ENCODE measurements around the gene NANOGP8. TPM values are rescaled to one million over a fixed set of nuclear protein-coding genes. Genes with fewer than 3 reads are reported as not detected.

Gene NANOGP8
- total RNA-seq, 2 donors from 2014 or later, result 1.6 TPM; not detected in 1

DNA sequence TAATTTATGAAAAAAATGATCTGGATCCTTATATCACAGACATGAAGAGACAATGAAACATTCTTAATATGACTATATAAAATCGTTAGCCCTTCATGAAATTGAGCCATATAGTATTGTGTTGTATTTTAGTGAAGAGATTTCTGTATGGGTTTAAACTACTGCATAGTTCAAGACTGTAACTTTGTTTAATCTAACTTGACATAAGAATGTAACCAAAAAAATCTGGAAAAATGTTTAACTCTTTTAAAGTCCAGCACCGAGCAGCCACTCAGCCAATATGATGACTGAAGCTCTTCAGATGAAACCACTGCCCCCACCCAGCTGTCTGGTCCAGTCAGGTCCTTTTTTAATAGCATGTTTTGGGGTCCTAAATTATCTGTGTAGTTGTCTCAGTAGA lies 4.9 kb downstream of the NANOGP8 start:
- no peak overlapping the region for H3K27ac ChIP-seq
- H3K9me3 ChIP-seq, result no peaks in the 10 kb centered on the region
- H3K4me1 ChIP-seq, result no peaks in the 10 kb centered on the region
- TF ChIP-seq, protein P1, sequence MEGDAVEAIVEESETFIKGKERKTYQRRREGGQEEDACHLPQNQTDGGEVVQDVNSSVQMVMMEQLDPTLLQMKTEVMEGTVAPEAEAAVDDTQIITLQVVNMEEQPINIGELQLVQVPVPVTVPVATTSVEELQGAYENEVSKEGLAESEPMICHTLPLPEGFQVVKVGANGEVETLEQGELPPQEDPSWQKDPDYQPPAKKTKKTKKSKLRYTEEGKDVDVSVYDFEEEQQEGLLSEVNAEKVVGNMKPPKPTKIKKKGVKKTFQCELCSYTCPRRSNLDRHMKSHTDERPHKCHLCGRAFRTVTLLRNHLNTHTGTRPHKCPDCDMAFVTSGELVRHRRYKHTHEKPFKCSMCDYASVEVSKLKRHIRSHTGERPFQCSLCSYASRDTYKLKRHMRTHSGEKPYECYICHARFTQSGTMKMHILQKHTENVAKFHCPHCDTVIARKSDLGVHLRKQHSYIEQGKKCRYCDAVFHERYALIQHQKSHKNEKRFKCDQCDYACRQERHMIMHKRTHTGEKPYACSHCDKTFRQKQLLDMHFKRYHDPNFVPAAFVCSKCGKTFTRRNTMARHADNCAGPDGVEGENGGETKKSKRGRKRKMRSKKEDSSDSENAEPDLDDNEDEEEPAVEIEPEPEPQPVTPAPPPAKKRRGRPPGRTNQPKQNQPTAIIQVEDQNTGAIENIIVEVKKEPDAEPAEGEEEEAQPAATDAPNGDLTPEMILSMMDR (IDR thresholded peaks at IDR 0.05), result no peak
- TF ChIP-seq POLR2A (IDR thresholded peaks at IDR 0.05), result no peak
- no peaks in the 10 kb centered on the region for H3K27me3 ChIP-seq
- intact Hi-C loops (cut with DNase I), result no loop called here
- DNase-seq (no peak), ATAC-seq (no peak)
- H3K36me3 ChIP-seq (replicated peaks in 1 of 2; ENCODE audit: insufficient read depth in 1 of 2, low read depth in 2 of 2), result no peaks in the 10 kb centered on the region
- 57 to 66% methylated on average over 2 of the region's 2 CpGs for WGBS, 2 donors
- no peak overlapping the region for H3K4me3 ChIP-seq

DNA sequence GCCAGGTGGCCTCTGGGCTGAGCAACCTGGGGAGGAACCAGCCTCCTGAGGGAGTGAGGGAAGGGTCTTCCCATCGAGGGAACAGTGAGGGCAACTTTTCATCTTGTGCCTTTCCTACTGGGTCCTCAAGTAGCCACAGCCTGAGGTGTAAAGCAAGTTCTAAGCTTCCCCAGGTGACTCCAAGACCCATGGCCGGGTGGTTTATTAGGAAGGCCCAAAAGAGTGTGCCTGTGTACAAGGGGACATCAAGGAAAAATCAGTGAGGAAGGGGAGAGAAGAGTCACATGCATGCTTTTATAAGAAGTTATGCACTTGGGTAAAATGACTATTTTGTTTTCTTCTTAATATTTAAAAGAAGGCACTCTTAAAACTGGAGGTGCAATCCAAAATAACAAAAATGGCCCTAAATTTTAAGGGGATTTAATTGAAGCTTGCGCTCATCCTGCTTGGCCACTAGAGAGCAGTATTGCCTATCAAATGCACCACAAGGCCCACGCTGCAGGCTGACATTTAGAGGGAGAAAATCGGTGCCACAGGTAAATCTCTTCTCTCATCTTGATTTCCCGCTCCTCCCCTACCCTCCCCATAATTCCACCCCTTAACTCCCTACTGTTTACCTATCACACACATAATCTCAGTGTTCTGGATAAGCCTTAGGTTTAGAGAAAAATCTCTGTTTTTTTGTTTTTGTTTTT lies 6.7 kb downstream of the NANOGP8 start:
- Histone ChIP-seq H3K9me3 (no peaks in the 10 kb centered on the region), H3K36me3 (replicated peaks in 1 of 2; ENCODE audit: insufficient read depth in 1 of 2, low read depth in 2 of 2) (no peaks in the 10 kb centered on the region), H3K27ac (no peak overlapping the region), H3K4me1 (no peaks in the 10 kb centered on the region), H3K4me3 (no peak overlapping the region), H3K27me3 (no peaks in the 10 kb centered on the region)
- DNase-seq (peak; percentile 23 to 48 (median 33)), ATAC-seq (peak; percentile 59)
- intact Hi-C loops (cut with DNase I), result no loop called here
- no peak for TF ChIP-seq POLR2A (IDR thresholded peaks at IDR 0.05)
- TF ChIP-seq, protein P1 (IDR thresholded peaks at IDR 0.05), result peak; percentile 57 to 90 (median 72)
- WGBS, 2 donors, result 20% methylated on average over 6 of the region's 6 CpGs

DNA sequence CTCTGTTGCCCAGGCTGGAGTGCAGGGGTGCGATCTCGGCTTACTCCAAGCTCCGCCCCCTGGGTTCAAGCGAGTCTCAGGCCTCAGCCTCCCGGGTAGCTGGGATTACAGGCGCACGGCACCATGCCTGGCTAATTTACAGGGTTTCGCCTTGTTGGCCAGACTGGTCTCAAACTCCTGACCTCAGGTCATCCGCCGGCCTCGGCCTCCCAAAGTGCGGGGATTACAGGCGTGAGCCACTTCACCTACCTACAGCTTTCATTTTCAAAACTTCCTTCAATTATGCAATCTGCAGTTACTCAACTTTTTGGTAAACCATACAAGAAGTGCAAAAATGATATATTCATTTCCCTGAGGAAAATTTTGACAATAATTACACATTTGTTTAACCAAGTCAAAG lies 14.0 kb downstream of the NANOGP8 start:
- Histone ChIP-seq H3K27ac (no peak overlapping the region), H3K4me3 (no peak overlapping the region), H3K36me3 (replicated peaks in 1 of 2; ENCODE audit: insufficient read depth in 1 of 2, low read depth in 2 of 2) (no peaks in the 10 kb centered on the region), H3K4me1 (no peaks in the 10 kb centered on the region), H3K27me3 (no peaks in the 10 kb centered on the region), H3K9me3 (no peaks in the 10 kb centered on the region)
- 87 to 97% methylated on average over 13 of the region's 13 CpGs for whole genome bisulfite sequencing, 2 donors
- no peak for TF ChIP-seq POLR2A (IDR thresholded peaks at IDR 0.05)
- TF ChIP-seq, protein P1 (IDR thresholded peaks at IDR 0.05), result no peak
- intact Hi-C loops (cut with DNase I), result no loop called here
- ATAC-seq (no peak), DNase-seq (no peak)

DNA sequence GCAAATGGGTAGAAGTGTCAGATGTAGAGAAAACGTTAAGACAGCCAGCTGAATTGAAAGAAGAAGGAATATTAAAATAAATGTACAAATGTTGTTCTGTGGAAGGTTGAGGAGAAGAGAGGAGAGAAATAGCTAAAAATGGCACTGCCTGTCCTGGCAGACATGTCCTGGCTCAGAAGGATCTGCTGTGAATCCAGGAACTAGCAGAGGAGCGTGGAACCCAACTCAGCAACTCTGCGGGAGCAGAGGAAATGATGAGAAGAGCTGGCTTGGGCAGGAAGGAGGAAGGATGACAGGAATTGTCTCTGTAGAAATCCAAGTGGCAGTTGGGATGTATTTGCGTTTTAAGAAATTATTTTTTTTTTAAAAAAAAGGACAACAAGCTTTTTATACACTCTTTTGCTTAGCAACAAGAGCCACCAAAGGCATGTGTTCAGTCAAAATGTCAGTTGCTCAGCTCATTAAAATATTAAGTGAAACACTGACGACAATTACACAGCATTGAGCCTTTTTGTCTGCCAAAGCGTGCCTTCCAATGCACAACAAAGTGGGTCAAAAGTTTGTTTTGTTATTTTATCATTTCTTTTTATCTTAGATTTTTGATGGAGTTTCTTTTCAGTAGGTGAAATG lies 16.1 kb downstream of the NANOGP8 start:
- H3K4me1 ChIP-seq, result no peaks in the 10 kb centered on the region
- DNase-seq, result no peak
- no peak for ATAC-seq
- 81 to 82% methylated on average over 6 of the region's 6 CpGs for WGBS, 2 donors
- no peaks in the 10 kb centered on the region for H3K9me3 ChIP-seq
- no peak overlapping the region for H3K27ac ChIP-seq
- no peaks in the 10 kb centered on the region for H3K36me3 ChIP-seq (replicated peaks in 1 of 2; ENCODE audit: insufficient read depth in 1 of 2, low read depth in 2 of 2)
- TF ChIP-seq POLR2A (IDR thresholded peaks at IDR 0.05), result no peak
- TF ChIP-seq, protein P1 (IDR thresholded peaks at IDR 0.05), result no peak
- intact Hi-C loops (cut with DNase I), result no loop called here
- no peaks in the 10 kb centered on the region for H3K27me3 ChIP-seq
- H3K4me3 ChIP-seq, result no peak overlapping the region

Measured in body of pancreas (tissue), 4 donors.